Neural cell (in vitro differentiated cells): ENCODE results near the gene KLHL21. TPM values are rescaled to one million over a fixed set of nuclear protein-coding genes. Genes with fewer than 3 reads are reported as not detected.
"Not testable (repeated sequence)": the region's sequence is repeated elsewhere in the genome, so short reads cannot be mapped to it uniquely, and the experiment has no call there.

Experiments
- H2AFZ ChIP-seq: fragments of 200-600, 300-800 bp; sonication (generic), shearing (Covaris generic); 2 replicates; pipeline ENCODE4 v1.6.0; 2014; ENCODE audit warnings: low read depth, mild to moderate bottlenecking, antibody characterized with exemption, low read length, moderate library complexity
- H3F3A ChIP-seq: fragments of 200-600 bp; shearing (Covaris generic); 2 replicates; pipeline ENCODE4 v1.6.1; 2016; ENCODE audit warnings: mild to moderate bottlenecking, moderate library complexity, mixed read lengths, antibody characterized with exemption, low read length; ENCODE audit not compliant: insufficient read depth, poor library complexity, severe bottlenecking
- H3K27ac ChIP-seq: fragments of 200-600, 300-800 bp; sonication (generic), shearing (Covaris generic); 2 replicates; pipeline ENCODE4 v1.5.1; 2014; ENCODE audit warnings: mild to moderate bottlenecking, low read length, moderate library complexity
- H3K27me3 ChIP-seq: fragments of 300-800, 200-600 bp; sonication (generic), shearing (Covaris generic); 2 replicates; pipeline ENCODE4 v1.6.0; 2014; ENCODE audit warnings: mild to moderate bottlenecking, low read depth, low read length, moderate library complexity; ENCODE audit not compliant: insufficient read depth
- H3K36me3 ChIP-seq: fragments of 300-800, 200-600 bp; sonication (generic), shearing (Covaris generic); 2 replicates; pipeline ENCODE4 v1.5.1; 2014; ENCODE audit warnings: mild to moderate bottlenecking, antibody characterized with exemption, low read length, moderate library complexity; ENCODE audit not compliant: insufficient read depth
- H3K4me2 ChIP-seq: fragments of 300-800, 200-600 bp; sonication (generic), shearing (Covaris generic); 2 replicates; pipeline ENCODE4 v1.6.0; 2014; ENCODE audit warnings: mild to moderate bottlenecking, low read length
- H3K4me3 ChIP-seq: fragments of 300-800, 200-600 bp; sonication (generic), shearing (Covaris generic); 2 replicates; pipeline ENCODE4 v1.5.1; 2014; ENCODE audit warnings: mild to moderate bottlenecking, low read length, moderate library complexity
- H3K79me2 ChIP-seq: fragments of 200-600 bp; shearing (Covaris generic); replicated peaks from 2 replicates; pipeline ENCODE4 v1.6.0; 2014; ENCODE audit warnings: mild to moderate bottlenecking, low read length, moderate library complexity; ENCODE audit not compliant: insufficient read depth
- H3K9ac ChIP-seq: fragments of 300-800, 200-600 bp; sonication (generic), shearing (Covaris generic); 2 replicates; pipeline ENCODE4 v1.6.1; 2016; ENCODE audit warnings: mild to moderate bottlenecking, low read length, mixed read lengths
- H3K9me2 ChIP-seq: fragments of 200-600 bp; shearing (Covaris generic); 2 replicates; pipeline ENCODE4 v1.6.1; 2016; ENCODE audit warnings: mild to moderate bottlenecking, low read length, mixed read lengths; ENCODE audit not compliant: insufficient read depth
- H3K9me3 ChIP-seq: fragments of 200-600, 300-800 bp; sonication (generic), shearing (Covaris generic); 2 replicates; pipeline ENCODE4 v1.6.1; 2016; ENCODE audit warnings: mild to moderate bottlenecking, mixed run types, low read length, moderate library complexity, mixed read lengths
- H4K20me1 ChIP-seq: fragments of 200-600 bp; shearing (Covaris generic); 2 replicates; pipeline ENCODE4 v1.6.1; 2016; ENCODE audit warnings: mild to moderate bottlenecking, mixed run types; ENCODE audit not compliant: insufficient read depth
- EP300 ChIP-seq: fragments of 450-650 bp; conservative IDR thresholded peaks from 2 replicates; pipeline ENCODE4 v1.6.1; 2014; ENCODE audit warnings: antibody characterized with exemption, mild to moderate bottlenecking, moderate library complexity; ENCODE audit not compliant: poor library complexity, severe bottlenecking
- EZH2 ChIP-seq: fragments of 200-600, 300-800 bp; shearing (Covaris generic), sonication (generic); IDR thresholded peaks from 2 replicates; pipeline ENCODE4 v1.6.1; 2014; ENCODE audit warnings: antibody characterized with exemption, low read length, borderline replicate concordance, mild to moderate bottlenecking; ENCODE audit not compliant: insufficient read depth, poor library complexity, severe bottlenecking
- MXI1 ChIP-seq: fragments of 450-650 bp; conservative IDR thresholded peaks from 2 replicates; pipeline ENCODE4 v1.6.1; 2014; ENCODE audit warnings: antibody characterized with exemption, mild to moderate bottlenecking; ENCODE audit not compliant: poor library complexity, severe bottlenecking
- POLR2AphosphoS5 ChIP-seq: IDR thresholded peaks from 2 replicates; pipeline ENCODE4 v1.6.1; 2012
- RAD21 ChIP-seq: fragments of 450-650 bp; conservative IDR thresholded peaks from 2 replicates; pipeline ENCODE4 v1.6.1; 2014; ENCODE audit warnings: antibody characterized with exemption, mild to moderate bottlenecking, moderate library complexity
- SMC3 ChIP-seq: fragments of 450-650 bp; conservative IDR thresholded peaks from 2 replicates; pipeline ENCODE4 v1.6.1; 2014; ENCODE audit warnings: antibody characterized with exemption, mild to moderate bottlenecking, moderate library complexity; ENCODE audit not compliant: poor library complexity
- TAF1 ChIP-seq: IDR thresholded peaks from 2 replicates; pipeline ENCODE4 v1.6.1; 2012; ENCODE audit warnings: low read depth
- polyA plus RNA-seq: library from polyadenylated mRNA; depleted of rRNA; stranded (reverse); fragments of >200 nt; gene quantifications from 2 replicates; pipeline ENCODE4 v1.2.3, GENCODE V29; 2014
- TF ChIP-seq, protein P1 (sequence below): fragments of 450-650 bp; IDR thresholded peaks from 2 replicates; pipeline ENCODE4 v1.5.1; 2014; ENCODE audit warnings: antibody characterized with exemption, mild to moderate bottlenecking, moderate library complexity; ENCODE audit not compliant: poor library complexity, severe bottlenecking
- TF ChIP-seq, protein P2 (sequence below): IDR thresholded peaks from 2 replicates; pipeline ENCODE4 v1.6.1; 2012; ENCODE audit warnings: borderline replicate concordance

KLHL21 gene
- polyA plus RNA-seq, 1 donor from 2014 or later: 8.4 TPM

DNA sequence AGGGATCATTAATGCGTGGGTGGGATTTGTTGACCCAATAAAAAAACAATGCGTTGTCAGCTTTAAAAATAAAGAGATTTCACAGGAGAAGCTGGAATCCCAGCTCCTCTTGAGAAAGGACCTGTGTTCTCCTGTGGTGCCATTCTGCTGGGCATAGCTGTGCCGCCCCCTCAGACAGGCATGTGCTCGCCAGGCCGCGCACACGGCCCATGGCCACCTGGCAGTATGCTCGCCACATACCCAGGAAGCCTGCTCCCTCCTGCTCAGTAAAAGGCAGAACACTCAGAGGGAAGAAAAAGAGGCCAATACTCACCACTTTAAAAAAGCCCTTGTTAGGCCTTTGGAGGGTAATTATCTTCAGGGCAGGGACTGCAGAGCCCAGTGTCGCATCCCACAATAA, 35.1 kb upstream of the KLHL21 start:
- TF ChIP-seq, protein P1, sequence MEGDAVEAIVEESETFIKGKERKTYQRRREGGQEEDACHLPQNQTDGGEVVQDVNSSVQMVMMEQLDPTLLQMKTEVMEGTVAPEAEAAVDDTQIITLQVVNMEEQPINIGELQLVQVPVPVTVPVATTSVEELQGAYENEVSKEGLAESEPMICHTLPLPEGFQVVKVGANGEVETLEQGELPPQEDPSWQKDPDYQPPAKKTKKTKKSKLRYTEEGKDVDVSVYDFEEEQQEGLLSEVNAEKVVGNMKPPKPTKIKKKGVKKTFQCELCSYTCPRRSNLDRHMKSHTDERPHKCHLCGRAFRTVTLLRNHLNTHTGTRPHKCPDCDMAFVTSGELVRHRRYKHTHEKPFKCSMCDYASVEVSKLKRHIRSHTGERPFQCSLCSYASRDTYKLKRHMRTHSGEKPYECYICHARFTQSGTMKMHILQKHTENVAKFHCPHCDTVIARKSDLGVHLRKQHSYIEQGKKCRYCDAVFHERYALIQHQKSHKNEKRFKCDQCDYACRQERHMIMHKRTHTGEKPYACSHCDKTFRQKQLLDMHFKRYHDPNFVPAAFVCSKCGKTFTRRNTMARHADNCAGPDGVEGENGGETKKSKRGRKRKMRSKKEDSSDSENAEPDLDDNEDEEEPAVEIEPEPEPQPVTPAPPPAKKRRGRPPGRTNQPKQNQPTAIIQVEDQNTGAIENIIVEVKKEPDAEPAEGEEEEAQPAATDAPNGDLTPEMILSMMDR: no peak
- TF ChIP-seq EP300: no peak
- TF ChIP-seq EZH2: no peak
- TF ChIP-seq, protein P2, sequence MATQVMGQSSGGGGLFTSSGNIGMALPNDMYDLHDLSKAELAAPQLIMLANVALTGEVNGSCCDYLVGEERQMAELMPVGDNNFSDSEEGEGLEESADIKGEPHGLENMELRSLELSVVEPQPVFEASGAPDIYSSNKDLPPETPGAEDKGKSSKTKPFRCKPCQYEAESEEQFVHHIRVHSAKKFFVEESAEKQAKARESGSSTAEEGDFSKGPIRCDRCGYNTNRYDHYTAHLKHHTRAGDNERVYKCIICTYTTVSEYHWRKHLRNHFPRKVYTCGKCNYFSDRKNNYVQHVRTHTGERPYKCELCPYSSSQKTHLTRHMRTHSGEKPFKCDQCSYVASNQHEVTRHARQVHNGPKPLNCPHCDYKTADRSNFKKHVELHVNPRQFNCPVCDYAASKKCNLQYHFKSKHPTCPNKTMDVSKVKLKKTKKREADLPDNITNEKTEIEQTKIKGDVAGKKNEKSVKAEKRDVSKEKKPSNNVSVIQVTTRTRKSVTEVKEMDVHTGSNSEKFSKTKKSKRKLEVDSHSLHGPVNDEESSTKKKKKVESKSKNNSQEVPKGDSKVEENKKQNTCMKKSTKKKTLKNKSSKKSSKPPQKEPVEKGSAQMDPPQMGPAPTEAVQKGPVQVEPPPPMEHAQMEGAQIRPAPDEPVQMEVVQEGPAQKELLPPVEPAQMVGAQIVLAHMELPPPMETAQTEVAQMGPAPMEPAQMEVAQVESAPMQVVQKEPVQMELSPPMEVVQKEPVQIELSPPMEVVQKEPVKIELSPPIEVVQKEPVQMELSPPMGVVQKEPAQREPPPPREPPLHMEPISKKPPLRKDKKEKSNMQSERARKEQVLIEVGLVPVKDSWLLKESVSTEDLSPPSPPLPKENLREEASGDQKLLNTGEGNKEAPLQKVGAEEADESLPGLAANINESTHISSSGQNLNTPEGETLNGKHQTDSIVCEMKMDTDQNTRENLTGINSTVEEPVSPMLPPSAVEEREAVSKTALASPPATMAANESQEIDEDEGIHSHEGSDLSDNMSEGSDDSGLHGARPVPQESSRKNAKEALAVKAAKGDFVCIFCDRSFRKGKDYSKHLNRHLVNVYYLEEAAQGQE: no peak
- TF ChIP-seq POLR2AphosphoS5: no peak
- no peak for TF ChIP-seq SMC3
- no peak for TF ChIP-seq TAF1
- no peak for TF ChIP-seq MXI1
- TF ChIP-seq RAD21: no peak
- Histone ChIP-seq H3K9me2 (no peaks in the 10 kb centered on the region), H3K9ac (no peak overlapping the region), H3K27me3 (no peaks in the 10 kb centered on the region), H3K79me2 (no peaks in the 10 kb centered on the region), H3F3A (no peaks in the 10 kb centered on the region), H3K9me3 (no peaks in the 10 kb centered on the region), H4K20me1 (no peaks in the 10 kb centered on the region), H3K36me3 (no peaks in the 10 kb centered on the region), H3K27ac (no peak overlapping the region), H3K4me3 (no peak overlapping the region), H2AFZ (no peak overlapping the region), H3K4me2 (no peak overlapping the region)

DNA sequence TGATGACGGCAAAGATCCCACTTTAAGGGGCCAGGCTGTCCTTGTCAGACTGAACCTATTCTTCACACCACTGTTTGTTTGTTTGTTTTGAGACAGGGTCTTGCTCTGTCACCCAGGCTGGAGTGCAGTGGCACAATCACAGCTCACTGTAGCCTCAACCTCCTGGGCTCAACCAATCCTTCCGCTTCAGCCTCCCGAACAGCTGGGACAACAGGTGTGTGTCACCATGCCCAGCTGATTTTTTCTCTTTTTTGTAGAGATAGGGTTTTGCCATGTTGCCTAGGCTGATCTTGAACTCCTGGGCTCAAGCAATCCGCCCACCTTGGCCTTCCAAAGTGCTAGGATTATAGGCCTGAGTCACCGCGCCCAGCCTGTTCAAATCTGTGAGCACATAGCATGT, 34.1 kb upstream of the KLHL21 start:
- not testable (repeated sequence) for H3K9me3 ChIP-seq, H4K20me1 ChIP-seq, H3F3A ChIP-seq, H3K27ac ChIP-seq, H3K27me3 ChIP-seq, H3K36me3 ChIP-seq, H2AFZ ChIP-seq, H3K4me3 ChIP-seq, H3K9ac ChIP-seq, H3K9me2 ChIP-seq, H3K79me2 ChIP-seq, H3K4me2 ChIP-seq
